OCI-LY3 (cell line): ENCODE measurements around the gene SYNDIG1.

Source experiments
- H2AFZ ChIP-seq: fragments of 200-600, 300-600 bp; shearing (Covaris generic); 2 replicates; pipeline ENCODE4 v1.6.0; 2014; ENCODE audit warnings: antibody characterized with exemption, low read depth, low read length
- H3K27ac ChIP-seq: fragments of 200-600, 300-600 bp; sonication (generic); 2 replicates; pipeline ENCODE4 v1.5.1; 2014; ENCODE audit warnings: mild to moderate bottlenecking, low read length, moderate library complexity, mixed read lengths
- H3K27me3 ChIP-seq: fragments of 200-600, 300-600 bp; sonication (generic); 2 replicates; pipeline ENCODE4 v1.6.1; 2014; ENCODE audit warnings: low read depth, low read length, mixed read lengths
- H3K36me3 ChIP-seq: fragments of 200-600, 300-600 bp; sonication (generic); replicated peaks from 2 replicates; pipeline ENCODE3; 2014; ENCODE audit warnings: low read depth, low read length, mixed read lengths
- H3K4me1 ChIP-seq: fragments of 300-600, 200-600 bp; sonication (generic); 2 replicates; pipeline ENCODE4 v1.6.1; 2014; ENCODE audit warnings: low read length, mixed read lengths
- H3K4me2 ChIP-seq: fragments of 200-600, 300-600 bp; sonication (generic); 2 replicates; pipeline ENCODE4 v1.6.1; 2014; ENCODE audit warnings: low read length, mixed read lengths
- H3K4me3 ChIP-seq: fragments of 300-600, 200-600 bp; sonication (generic); 2 replicates; pipeline ENCODE4 v1.5.1; 2014; ENCODE audit warnings: antibody characterized with exemption, mild to moderate bottlenecking, low read length, moderate library complexity
- H3K79me2 ChIP-seq: fragments of 300-600, 200-600 bp; shearing (Covaris generic); 2 replicates; pipeline ENCODE4 v1.6.1; 2014; ENCODE audit warnings: mild to moderate bottlenecking, low read length, mixed read lengths
- H3K9ac ChIP-seq: fragments of 300-600, 200-600 bp; shearing (Covaris generic); 2 replicates; pipeline ENCODE4 v1.6.0; 2014; ENCODE audit warnings: mild to moderate bottlenecking, low read length, moderate library complexity
- H3K9me3 ChIP-seq: fragments of 200-600, 300-600 bp; shearing (Covaris generic); 2 replicates; pipeline ENCODE4 v1.6.1; 2014; ENCODE audit warnings: low read length, mixed read lengths; ENCODE audit not compliant: insufficient read depth
- H4K20me1 ChIP-seq: fragments of 200-600, 300-600 bp; sonication (generic); 2 replicates; pipeline ENCODE4 v1.6.1; 2016; ENCODE audit warnings: low read length, mixed read lengths; ENCODE audit not compliant: insufficient read depth
- EZH2phosphoT487 ChIP-seq: fragments of 200-600 bp; shearing (Covaris generic); IDR thresholded peaks from 2 replicates; pipeline ENCODE4 v1.6.1; 2018; ENCODE audit warnings: antibody characterized with exemption, mixed run types, low read depth
- TF ChIP-seq, protein P1 (sequence below): fragments of 200-600, 300-600 bp; sonication (generic); IDR thresholded peaks from 2 replicates; pipeline ENCODE4 v1.5.1; 2014; ENCODE audit warnings: antibody characterized with exemption, low read length, low read depth

The SYNDIG1 gene

DNA sequence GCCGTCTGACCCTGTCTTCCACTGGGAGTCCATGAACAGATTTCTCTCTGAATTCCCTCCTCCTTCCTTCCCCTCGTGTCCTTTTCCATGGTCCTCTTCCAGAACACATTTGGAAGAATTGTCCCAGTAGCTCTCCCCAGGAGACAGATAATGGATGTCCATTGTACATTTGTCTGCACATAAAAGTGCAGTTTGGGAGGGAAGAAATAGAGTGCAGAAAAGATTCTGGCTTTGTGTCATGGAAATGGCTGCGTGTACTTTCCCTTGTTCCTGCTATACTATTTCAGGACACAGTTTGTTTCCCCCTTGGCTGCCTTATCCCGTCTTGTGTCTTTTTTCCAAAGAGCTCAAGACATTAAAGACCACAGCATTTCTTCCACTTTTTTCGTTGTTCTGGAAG lies 127.6 kb downstream of the SYNDIG1 start:
- Histone ChIP-seq H4K20me1 (no peaks in the 10 kb centered on the region), H3K4me3 (no peak overlapping the region), H3K9me3 (peaks cover 3% of the 10 kb centered on the region; the same call in 1 of the 2 replicates), H2AFZ (no peak overlapping the region), H3K27me3 (peaks cover 12% of the 10 kb centered on the region; the same call in 1 of the 2 replicates), H3K27ac (no peak overlapping the region), H3K36me3 (no peaks in the 10 kb centered on the region), H3K4me2 (no peak overlapping the region), H3K79me2 (no peaks in the 10 kb centered on the region), H3K4me1 (no peaks in the 10 kb centered on the region), H3K9ac (no peak overlapping the region)
- TF ChIP-seq EZH2phosphoT487 = no peak
- TF ChIP-seq, protein P1, sequence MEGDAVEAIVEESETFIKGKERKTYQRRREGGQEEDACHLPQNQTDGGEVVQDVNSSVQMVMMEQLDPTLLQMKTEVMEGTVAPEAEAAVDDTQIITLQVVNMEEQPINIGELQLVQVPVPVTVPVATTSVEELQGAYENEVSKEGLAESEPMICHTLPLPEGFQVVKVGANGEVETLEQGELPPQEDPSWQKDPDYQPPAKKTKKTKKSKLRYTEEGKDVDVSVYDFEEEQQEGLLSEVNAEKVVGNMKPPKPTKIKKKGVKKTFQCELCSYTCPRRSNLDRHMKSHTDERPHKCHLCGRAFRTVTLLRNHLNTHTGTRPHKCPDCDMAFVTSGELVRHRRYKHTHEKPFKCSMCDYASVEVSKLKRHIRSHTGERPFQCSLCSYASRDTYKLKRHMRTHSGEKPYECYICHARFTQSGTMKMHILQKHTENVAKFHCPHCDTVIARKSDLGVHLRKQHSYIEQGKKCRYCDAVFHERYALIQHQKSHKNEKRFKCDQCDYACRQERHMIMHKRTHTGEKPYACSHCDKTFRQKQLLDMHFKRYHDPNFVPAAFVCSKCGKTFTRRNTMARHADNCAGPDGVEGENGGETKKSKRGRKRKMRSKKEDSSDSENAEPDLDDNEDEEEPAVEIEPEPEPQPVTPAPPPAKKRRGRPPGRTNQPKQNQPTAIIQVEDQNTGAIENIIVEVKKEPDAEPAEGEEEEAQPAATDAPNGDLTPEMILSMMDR = no peak

DNA sequence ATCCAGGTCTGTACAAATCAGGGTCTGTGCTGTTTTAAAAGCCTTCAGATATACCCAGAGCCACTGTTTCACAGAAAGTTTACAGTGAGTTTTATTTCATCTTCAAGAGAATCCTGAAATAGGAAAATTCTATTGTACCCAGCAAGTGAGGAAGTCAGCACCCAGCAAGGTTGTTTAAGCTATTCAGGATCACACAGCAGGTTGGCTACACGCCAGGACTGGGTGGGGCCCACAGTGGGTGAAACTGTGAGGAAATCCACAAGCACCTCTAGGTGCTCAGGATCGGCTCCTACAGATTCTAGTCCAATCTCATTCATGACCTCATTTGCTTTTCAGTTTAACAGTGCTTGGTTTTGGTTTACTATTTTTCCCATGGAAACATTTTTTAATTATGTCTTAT lies 128.9 kb downstream of the SYNDIG1 start:
- H3K9ac ChIP-seq = no peak overlapping the region
- H3K4me1 ChIP-seq = peaks cover 3% of the 10 kb centered on the region
- no peaks in the 10 kb centered on the region for H4K20me1 ChIP-seq
- no peaks in the 10 kb centered on the region for H3K36me3 ChIP-seq
- peaks cover 9% of the 10 kb centered on the region; the same call in 1 of the 2 replicates for H3K27me3 ChIP-seq
- H3K9me3 ChIP-seq = peaks cover 3% of the 10 kb centered on the region; the same call in 1 of the 2 replicates
- H3K4me2 ChIP-seq = no peak overlapping the region
- H3K27ac ChIP-seq = no peak overlapping the region
- H2AFZ ChIP-seq = no peak overlapping the region
- no peaks in the 10 kb centered on the region for H3K79me2 ChIP-seq
- no peak for TF ChIP-seq EZH2phosphoT487
- TF ChIP-seq, protein P1 = no peak
- H3K4me3 ChIP-seq = no peak overlapping the region

DNA sequence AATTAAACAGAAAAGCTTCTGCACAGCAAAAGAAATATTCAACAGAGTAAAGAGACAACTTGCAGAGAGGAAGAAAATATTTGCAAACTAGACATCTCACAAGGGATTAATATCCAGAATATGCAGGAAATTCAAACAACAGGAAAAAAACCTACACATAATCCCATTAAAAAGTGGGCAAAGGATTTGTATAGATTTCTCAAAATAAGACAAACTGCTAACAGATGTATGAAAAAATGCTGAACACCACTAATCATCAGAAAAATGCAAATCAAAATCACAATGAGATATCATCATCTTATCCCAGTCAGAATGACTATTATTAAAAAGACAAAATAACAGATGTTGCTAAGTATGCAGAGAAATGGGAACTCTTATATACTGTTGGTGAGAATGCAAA lies 129.6 kb downstream of the SYNDIG1 start:
- no peak overlapping the region for H3K27ac ChIP-seq
- H3K4me1 ChIP-seq = peaks cover 9% of the 10 kb centered on the region
- peaks cover 9% of the 10 kb centered on the region; the same call in 1 of the 2 replicates for H3K27me3 ChIP-seq
- no peak overlapping the region for H3K4me3 ChIP-seq
- H4K20me1 ChIP-seq = no peaks in the 10 kb centered on the region
- peaks cover 3% of the 10 kb centered on the region; the same call in 1 of the 2 replicates for H3K9me3 ChIP-seq
- no peaks in the 10 kb centered on the region for H3K36me3 ChIP-seq
- no peak overlapping the region for H2AFZ ChIP-seq
- H3K9ac ChIP-seq = no peak overlapping the region
- TF ChIP-seq, protein P1 = no peak
- no peak for TF ChIP-seq EZH2phosphoT487
- no peaks in the 10 kb centered on the region for H3K79me2 ChIP-seq
- H3K4me2 ChIP-seq = no peak overlapping the region

DNA sequence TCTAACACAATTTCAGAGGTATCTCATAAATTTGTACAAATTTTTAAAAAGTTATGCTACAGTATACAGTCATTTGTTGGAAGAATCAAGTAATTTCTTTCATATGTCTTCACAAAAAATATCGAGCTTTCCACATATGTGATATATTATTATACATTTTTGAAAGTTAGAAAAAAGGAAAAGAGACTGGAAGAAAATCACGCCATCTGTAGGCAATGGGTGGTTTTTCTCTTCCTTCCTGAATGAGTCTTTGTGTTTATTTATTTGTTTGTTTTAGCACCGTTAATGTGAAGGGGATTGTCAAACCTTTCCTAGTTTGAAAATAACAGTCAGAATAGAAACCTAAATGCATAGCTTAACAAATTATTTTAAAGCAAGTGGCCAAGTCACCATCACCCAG lies 130.6 kb downstream of the SYNDIG1 start:
- H3K27me3 ChIP-seq = peaks cover 9% of the 10 kb centered on the region; the same call in 1 of the 2 replicates
- no peak overlapping the region for H3K9ac ChIP-seq
- H2AFZ ChIP-seq = no peak overlapping the region
- H3K4me3 ChIP-seq = no peak overlapping the region
- H3K4me1 ChIP-seq = peaks cover 19% of the 10 kb centered on the region
- H3K9me3 ChIP-seq = peaks cover 3% of the 10 kb centered on the region; the same call in 1 of the 2 replicates
- TF ChIP-seq, protein P1 = peak; percentile 17
- TF ChIP-seq EZH2phosphoT487 = no peak
- no peak overlapping the region for H3K27ac ChIP-seq
- H3K4me2 ChIP-seq = no peak overlapping the region
- H3K36me3 ChIP-seq = no peaks in the 10 kb centered on the region
- H4K20me1 ChIP-seq = no peaks in the 10 kb centered on the region
- H3K79me2 ChIP-seq = no peaks in the 10 kb centered on the region
